Lung (tissue), 12 donors: Measurements from ENCODE around the gene LBX1. TPM values are rescaled to one million over a fixed set of nuclear protein-coding genes. Genes with fewer than 3 reads are reported as not detected.
A peak's percentile ranks its signal among the peaks of the same experiment; 100 is the strongest.

ENCODE experiments used
- ATAC-seq: fragments of 200-7000 bp; cut with Tn5 transposase; one replicate; pipeline ENCODE4 v1.9.1; 2020; ENCODE audit warnings: moderate number of reproducible peaks; ENCODE audit not compliant: insufficient read depth, low FRiP score
- DNase-seq, 3 donors: peaks; one replicate each; pipeline ENCODE4 v3.0.0-alpha.2; 2013 to 2017
- H3K27ac ChIP-seq, 2 donors: one replicate each; pipeline ENCODE4 v1.5.1; 2013; ENCODE audit warnings: mild to moderate bottlenecking in 2 of 2, moderate library complexity in 2 of 2, control low read depth in 1 of 2, inconsistent platforms in 1 of 2, low read depth in 1 of 2, low read length in 1 of 2
- H3K27me3 ChIP-seq, 3 donors: one replicate each; pipeline ENCODE4 v1.5.1; 2013; ENCODE audit warnings: low read length in 2 of 3; ENCODE audit not compliant: control insufficient read depth in 3 of 3, insufficient read depth in 3 of 3
- H3K36me3 ChIP-seq, 4 donors: one replicate each; pipeline ENCODE4 v1.5.1; 2013; ENCODE audit warnings: low read length in 4 of 4, mild to moderate bottlenecking in 1 of 4, moderate library complexity in 1 of 4; ENCODE audit not compliant: control insufficient read depth in 4 of 4, insufficient read depth in 4 of 4
- H3K4me1 ChIP-seq, 5 donors: one replicate each; pipeline ENCODE4 v1.5.1; 2013; ENCODE audit warnings: low read length in 5 of 5, mild to moderate bottlenecking in 2 of 5, moderate library complexity in 1 of 5; ENCODE audit not compliant: control insufficient read depth in 5 of 5, insufficient read depth in 5 of 5
- H3K4me3 ChIP-seq: one replicate; pipeline ENCODE4 v1.5.1; 2013; ENCODE audit warnings: mild to moderate bottlenecking, control low read depth, moderate library complexity
- H3K9ac ChIP-seq, 2 donors: one replicate each; pipeline ENCODE4 v1.5.1; 2013; ENCODE audit warnings: low read length in 2 of 2, control low read depth in 1 of 2; ENCODE audit not compliant: insufficient read depth in 1 of 2
- H3K9me3 ChIP-seq, 4 donors: one replicate each; pipeline ENCODE4 v1.5.1; 2013; ENCODE audit warnings: low read length in 3 of 4, mild to moderate bottlenecking in 1 of 4, moderate library complexity in 1 of 4; ENCODE audit not compliant: control insufficient read depth in 4 of 4, insufficient read depth in 3 of 4
- CTCF ChIP-seq: IDR thresholded peaks from 2 replicates; pipeline ENCODE4 v1.5.1; 2012; ENCODE audit warnings: mild to moderate bottlenecking; ENCODE audit errors: control extremely low read depth, extremely low read depth
- WGBS, 2 donors: extraction: QIAGEN DNeasy Blood & Tissue Kit; methylation state at CpG; one replicate each; pipeline ENCODE4 v1.1.7; 2013; 5-methylcytosine and 5-hydroxymethylcytosine counted together
- polyA plus RNA-seq, 2 donors: library from polyadenylated mRNA; stranded (reverse); fragments of 200-250 nt; gene quantifications; one replicate each; pipeline ENCODE4 v1.2.1, GENCODE V29; 2013
- total RNA-seq, 2 donors: library from RNA; depleted of rRNA in 1 of 2; stranded (reverse); fragments of >200 nt in 1 of 2; gene quantifications; one replicate each; pipeline ENCODE4 v1.2.1, GENCODE V29; 2014 to 2021
- donor health status: control.
- donor health status: control.
- donor health status: Bipolar disorder and iron deficiency.
- donor health status: healthy.
- donor health status: DM: yes; HTN: yes; CAD: no.

The LBX1 gene
- total and polyA plus RNA-seq, 4 donors, result 0.02 to 0.09 (median 0.04) TPM; not detected in 1

GRCh38 chr10:101219139-101219945 lies 9.9 kb downstream of the LBX1 start:
- 16 to 18% methylated on average over 26 of the region's 26 CpGs for WGBS, 2 donors
- ATAC-seq, result no peak
- Histone ChIP-seq H3K9me3 (peaks cover 0 to 3% (median 0%) of the 10 kb centered on the region in 4 donors), H3K27ac (no peak overlapping the region), H3K4me3 (no peak overlapping the region), H3K27me3 (peaks cover 6 to 96% (median 95%) of the 10 kb centered on the region in 3 donors), H3K4me1 (peaks cover 0 to 34% (median 11%) of the 10 kb centered on the region in 5 donors), H3K9ac (no peak overlapping the region), H3K36me3 (no peaks in the 10 kb centered on the region)
- no peak for DNase-seq
- no peak for TF ChIP-seq CTCF

GRCh38 chr10:101218351-101219138 lies 10.7 kb downstream of the LBX1 start:
- TF ChIP-seq CTCF, result no peak
- Histone ChIP-seq H3K9me3 (no peaks in the 10 kb centered on the region), H3K9ac (no peak overlapping the region), H3K27me3 (peaks cover 5 to 97% (median 92%) of the 10 kb centered on the region in 3 donors), H3K36me3 (no peaks in the 10 kb centered on the region), H3K4me3 (no peak overlapping the region), H3K27ac (no peak overlapping the region), H3K4me1 (peaks cover 0 to 39% (median 14%) of the 10 kb centered on the region in 5 donors)
- ATAC-seq (no peak), DNase-seq (no peak)
- 8 to 11% methylated on average over 27 of the region's 27 CpGs for WGBS, 2 donors

GRCh38 chr10:101217450-101218281 lies 11.6 kb downstream of the LBX1 start:
- Histone ChIP-seq H3K27ac (no peak overlapping the region), H3K4me3 (no peak overlapping the region), H3K36me3 (no peaks in the 10 kb centered on the region), H3K4me1 (peaks cover 0 to 32% (median 7%) of the 10 kb centered on the region in 5 donors), H3K9me3 (no peaks in the 10 kb centered on the region), H3K27me3 (peaks cover 5 to 91% (median 83%) of the 10 kb centered on the region in 3 donors), H3K9ac (no peak overlapping the region)
- ATAC-seq (no peak), DNase-seq (peak; percentile 71 to 76 (median 75))
- TF ChIP-seq CTCF, result no peak
- 4% methylated on average over 67 to 68 of the region's 68 CpGs for WGBS, 2 donors
